K562 (cell line): ENCODE data around the gene ETHE1. TPM values are rescaled to one million over a fixed set of nuclear protein-coding genes. Genes with fewer than 3 reads are reported as not detected.

ENCODE experiments used
- ATAC-seq: fragments of 200-7000 bp; cut with Tn5 transposase; 3 replicates; pipeline ENCODE4 v1.9.1; 2020; ENCODE audit warnings: moderate library complexity
- Bru-seq: library from RNA; stranded (reverse); fragments of 400-500 nt; gene quantifications from one replicate; lab custom pipeline; 2021; lab: Mats Ljungman, UMichigan
- BruChase-seq, 2 experiments: library from RNA; stranded (reverse); fragments of 400-500 nt; gene quantifications; one replicate each; lab custom pipeline; 2021; lab: Mats Ljungman, UMichigan
- BruUV-seq: library from RNA; stranded (reverse); fragments of 400-500 nt; replicated peaks from 2 replicates; lab custom pipeline; 2021; lab: Mats Ljungman, UMichigan
- CTCF ChIA-PET: fragments of 300-600 bp; formaldehyde crosslinking; extraction: SDS; loops from one replicate; lab custom pipeline; 2021; ENCODE audit warnings: low intra/inter-chr PET ratio; lab: Yijun Ruan, JAX
- POLR2A ChIA-PET: fragments of 300-600, 350-650 bp; sonication (Branson Sonifier 250); formaldehyde crosslinking; extraction: SDS; loops from one replicate; lab custom pipeline; 2021; ENCODE audit warnings: antibody characterized with exemption, inconsistent platforms; lab: Yijun Ruan, JAX
- DNase-seq, 4 experiments: peaks; one replicate each; pipeline versions ENCODE4 v3.0.0 to v3.0.0-alpha.2; 2011 to 2018; ENCODE audit warnings: low spot score in 3 of 4, mixed read lengths in 3 of 4; ENCODE audit errors: extremely low read depth in 1 of 4
- FAIRE-seq: peaks from 2 replicates; lab custom pipeline; 2011; peaks lifted over from hg19 to GRCh38; lab: Jason Lieb, UNC
- H2AFZ ChIP-seq: 2 replicates; pipeline ENCODE4 v1.6.0; 2011; ENCODE audit warnings: low read depth, low read length, control low read depth, inconsistent platforms
- H3K27ac ChIP-seq: fragments of 200-600 bp; 3 replicates; pipeline ENCODE4 v1.8.0; 2011; ENCODE audit warnings: low read depth, mild to moderate bottlenecking, control low read depth, inconsistent platforms, low read length, moderate library complexity, mixed read lengths; ENCODE audit errors: extremely low read depth
- H3K27me3 ChIP-seq, 2 experiments: fragments of 300-600 bp in 1 of 2; 2 replicates in 1 of 2; 3 replicates in 1 of 2; pipeline versions ENCODE4 v1.6.0 to v1.8.0; 2011; ENCODE audit warnings: inconsistent platforms in 2 of 2, low read length in 2 of 2, mild to moderate bottlenecking in 1 of 2, mixed read lengths in 1 of 2, moderate library complexity in 1 of 2; ENCODE audit not compliant: control insufficient read depth in 2 of 2, insufficient read depth in 2 of 2
- H3K36me3 ChIP-seq: fragments of 300-600 bp; 3 replicates; pipeline ENCODE4 v1.8.0; 2011; ENCODE audit warnings: mild to moderate bottlenecking, low read length, inconsistent platforms; ENCODE audit not compliant: control insufficient read depth, insufficient read depth
- H3K4me1 ChIP-seq, 2 experiments: fragments of 200-600 bp in 1 of 2; replicated peaks in 1 of 2; 2 replicates in 1 of 2; 3 replicates in 1 of 2; pipeline versions ENCODE4 v1.5.1 to v1.8.0; 2011; ENCODE audit warnings: inconsistent platforms in 2 of 2, low read length in 2 of 2, mild to moderate bottlenecking in 1 of 2, mixed read lengths in 1 of 2, moderate library complexity in 1 of 2; ENCODE audit not compliant: control insufficient read depth in 2 of 2, insufficient read depth in 2 of 2
- H3K4me2 ChIP-seq: 2 replicates; pipeline ENCODE4 v1.6.1; 2011; ENCODE audit warnings: low read length, control low read depth, inconsistent platforms, mixed read lengths; ENCODE audit not compliant: insufficient read depth
- H3K4me3 ChIP-seq: fragments of 200-600 bp; sonication (generic), shearing (Covaris generic); 2 replicates; pipeline ENCODE4 v1.5.1; 2016; ENCODE audit warnings: control low read depth, inconsistent platforms
- H3K79me2 ChIP-seq: fragments of 200-600 bp; 3 replicates; pipeline ENCODE4 v1.8.0; 2011; ENCODE audit warnings: low read length, inconsistent platforms; ENCODE audit not compliant: control insufficient read depth, insufficient read depth
- H3K9ac ChIP-seq, 2 experiments: 2 replicates each; pipeline versions ENCODE4 v1.6.0 to v1.6.1; 2011; ENCODE audit warnings: low read depth in 2 of 2, low read length in 2 of 2, control low read depth in 1 of 2, inconsistent platforms in 1 of 2, mild to moderate bottlenecking in 1 of 2, mixed read lengths in 1 of 2; ENCODE audit not compliant: insufficient read depth in 1 of 2
- H3K9me1 ChIP-seq: one replicate; pipeline ENCODE4 v1.6.0; 2011; ENCODE audit warnings: inconsistent platforms, mild to moderate bottlenecking, low read length, moderate library complexity; ENCODE audit not compliant: control insufficient read depth, insufficient read depth
- H3K9me3 ChIP-seq: replicated peaks from 2 replicates; pipeline ENCODE4 v1.5.1; 2011; ENCODE audit warnings: low read depth, low read length, inconsistent platforms; ENCODE audit not compliant: control insufficient read depth, insufficient read depth
- H4K20me1 ChIP-seq: replicated peaks from 2 replicates; pipeline ENCODE4 v1.6.1; 2011; ENCODE audit warnings: low read length, inconsistent platforms, mixed read lengths; ENCODE audit not compliant: control insufficient read depth, insufficient read depth
- ARID3B ChIP-seq: fragments of 250-450 bp; sonication (Bioruptor Pico); IDR thresholded peaks from 2 replicates; pipeline ENCODE4 v1.4.0; 2020; ENCODE audit warnings: borderline replicate concordance
- GABPB1 ChIP-seq: sonication (generic); formaldehyde crosslinking; IDR thresholded peaks from 2 replicates; pipeline ENCODE4 v1.8.0; 2022; ENCODE audit warnings: mild to moderate bottlenecking, missing genetic modification reagents
- NELFE ChIP-seq: IDR thresholded peaks from 2 replicates; pipeline ENCODE4 v1.6.1; 2011; ENCODE audit warnings: mild to moderate bottlenecking; ENCODE audit not compliant: insufficient read depth, insufficient read length
- NR4A1 ChIP-seq, 2 experiments: fragments of 250-450 bp in 1 of 2; fragments of 450-650 bp in 1 of 2; sonication (Bioruptor Pico) in 1 of 2; IDR thresholded peaks; 2 replicates each; pipeline versions ENCODE4 v1.4.0 to v1.6.1; 2016 to 2020; ENCODE audit warnings: mild to moderate bottlenecking in 2 of 2, missing compliant biosample characterization in 1 of 2, missing genetic modification characterization in 1 of 2, moderate library complexity in 1 of 2
- PTTG1 ChIP-seq: fragments of 450-650 bp; IDR thresholded peaks from 2 replicates; pipeline ENCODE4 v1.6.1; 2016; ENCODE audit warnings: low read depth, mild to moderate bottlenecking, missing genetic modification characterization, missing compliant biosample characterization
- TCF7L2 ChIP-seq: fragments of 150-350 bp; IDR thresholded peaks from 2 replicates; pipeline ENCODE4 v1.6.1; 2016; ENCODE audit warnings: low read depth, mild to moderate bottlenecking, low read length, moderate library complexity
- XRCC4 ChIP-seq: IDR thresholded peaks from one replicate; pipeline ENCODE4 v1.6.1; 2011; ENCODE audit not compliant: insufficient read depth, insufficient read length; ENCODE audit errors: extremely low read depth
- ZFP1 ChIP-seq: fragments of 450-650 bp; formaldehyde crosslinking; IDR thresholded peaks from 2 replicates; pipeline ENCODE4 v1.4.0; 2020; ENCODE audit warnings: mild to moderate bottlenecking, mixed read lengths
- ZKSCAN1 ChIP-seq: fragments of 150-350 bp; IDR thresholded peaks from 2 replicates; pipeline ENCODE4 v1.6.1; 2016; ENCODE audit warnings: low read depth, low read length
- ZNF280B ChIP-seq: fragments of 250-450 bp; sonication (Bioruptor Pico); IDR thresholded peaks from 2 replicates; pipeline ENCODE4 v1.5.1; 2021; ENCODE audit warnings: mild to moderate bottlenecking
- ZSCAN32 ChIP-seq: fragments of 450-650 bp; formaldehyde crosslinking; IDR thresholded peaks from 2 replicates; pipeline ENCODE4 v1.4.0; 2020; ENCODE audit warnings: mild to moderate bottlenecking, moderate library complexity
- WGBS: fragments of 100-300 bp; shearing (Covaris generic); methylation state at CpG from one replicate; pipeline ENCODE4 v1.1.6; 2016; ENCODE audit warnings: low coverage, mixed read lengths; ENCODE audit not compliant: insufficient coverage; ENCODE audit errors: missing lambda C conversion rate; 5-methylcytosine and 5-hydroxymethylcytosine counted together
- in situ Hi-C: fragments of 300-500 bp; cut with MboI; formaldehyde crosslinking; loops from 4 replicates; pipeline ENCODE4 v1.15.0; 2018; ENCODE audit warnings: inconsistent platforms, mixed read lengths
- intact Hi-C: fragments of 100-400 bp; cut with micrococcal nuclease; formaldehyde crosslinking; loops from 2 replicates; pipeline ENCODE4 v1.14.2; 2022
- long read RNA-seq, 3 experiments: library from polyadenylated mRNA in 2 of 3; library from RNA in 1 of 3; unstranded in 2 of 3; stranded (forward) in 1 of 3; transcript quantifications; one replicate each; pipeline ENCODE4 v2.0.0, GENCODE V29; 2019 to 2022
- polyA minus RNA-seq, 3 experiments: library from RNA; depleted of rRNA, polyadenylated mRNA; stranded (reverse); fragments of >200 nt; gene quantifications; 2 replicates each; pipeline ENCODE4 v1.2.3, GENCODE V29; 2011
- polyA plus RNA-seq, 8 experiments: library from polyadenylated mRNA; depleted of rRNA in 4 of 8; stranded (reverse) in 5 of 8; unstranded in 3 of 8; fragments of >200 nt; fragmentation: Nextera tagmentation in 2 of 8; fragmentation: Illumina TruSeq in 1 of 8; extraction: Ambion mirVana in 2 of 8; extraction: Trizol in 1 of 8; gene quantifications; 2 replicates each; pipeline versions ENCODE4 v1.2.1 to v1.2.3, GENCODE V29; 2011 to 2014; ENCODE audit warnings: inconsistent platforms in 1 of 8, missing spikeins in 1 of 8
- total RNA-seq, 7 experiments: library from RNA; depleted of rRNA in 6 of 7; stranded (reverse); fragments of >200 nt in 6 of 7; fragmentation: Illumina TruSeq in 2 of 7; extraction: Trizol in 2 of 7; gene quantifications; 2 replicates each; pipeline versions ENCODE4 v1.2.1 to v1.2.3, GENCODE V29; 2011 to 2021; ENCODE audit warnings: low replicate concordance in 1 of 7

ETHE1 gene
- 5.9 and 15.8 TPM in 2 replicates for total RNA-seq (2011; cell fraction: chromatin; rRNA removed; ENCODE audit: low replicate concordance)
- total RNA-seq (2011; cell fraction: nucleolus; rRNA removed): 20.1 and 21.7 TPM in 2 replicates
- total RNA-seq (2011; cell fraction: nucleoplasm; rRNA removed): 11.6 and 14.7 TPM in 2 replicates
- total RNA-seq (2014; rRNA removed): 15.7 and 17.1 TPM in 2 replicates
- 5.2 and 5.9 TPM in 2 replicates for total RNA-seq (2014; rRNA removed; fragmentation: Illumina TruSeq; extraction: Trizol)
- 8.8 and 10.2 TPM in 2 replicates for total RNA-seq (2015; rRNA removed; fragmentation: Illumina TruSeq; extraction: Trizol)
- 9.1 and 13.0 TPM in 2 replicates for total RNA-seq (2021)
- polyA plus RNA-seq (2011; rRNA removed): 17.3 and 28.5 TPM in 2 replicates
- polyA plus RNA-seq (2011; cell fraction: cytosol; rRNA removed): 36.7 and 38.1 TPM in 2 replicates
- polyA plus RNA-seq (2011; cell fraction: nucleus; rRNA removed): 28.8 and 29.7 TPM in 2 replicates
- polyA plus RNA-seq (2012): 15.5 and 28.0 TPM in 2 replicates
- 10.2 and 13.8 TPM in 2 replicates for polyA plus RNA-seq (2014; fragmentation: Illumina TruSeq; extraction: Trizol)
- polyA plus RNA-seq (2014; fragmentation: Nextera tagmentation; extraction: Ambion mirVana): 1 to 10 TPM; 2.9 to 5.4 TPM
- polyA plus RNA-seq (2014; rRNA removed): 19.1 and 21.0 TPM in 2 replicates
- 12.5 and 13.7 TPM in 2 replicates for polyA minus RNA-seq (2011; rRNA and poly(A)+ RNA removed)
- 9.9 and 10.0 TPM in 2 replicates for polyA minus RNA-seq (2011; cell fraction: cytosol; rRNA and poly(A)+ RNA removed)
- polyA minus RNA-seq (2011; cell fraction: nucleus; rRNA and poly(A)+ RNA removed): 10.8 and 14.2 TPM in 2 replicates
- Bru-seq, nascent RNA: percentile 52 among the genes with signal in this experiment
- BruChase-seq, experiment 1, labeled RNA remaining after a 2-hour chase: percentile 46 among the genes with signal in this experiment
- percentile 48 among the genes with signal in this experiment for BruChase-seq, experiment 2, labeled RNA remaining after a 6-hour chase
- long read RNA-seq, experiment 1, transcript ETHE1-201 (7 exons, 963 nt): major isoform, 10 of 13 reads
- long read RNA-seq, experiment 1, partial matches to known transcripts: 1 of 13 reads
- long read RNA-seq, experiment 1, other reads (novel, unspliced or antisense): 2 of 13 reads
- long read RNA-seq, experiment 2, transcript ETHE1-201 (7 exons, 963 nt): major isoform, 17 of 20 reads
- long read RNA-seq, experiment 2, partial matches to known transcripts: 0 of 20 reads
- long read RNA-seq, experiment 2, other reads (novel, unspliced or antisense): 2 of 20 reads
- long read RNA-seq, experiment 3, partial matches to known transcripts: 0 of 6 reads
- long read RNA-seq, experiment 3, other reads (novel, unspliced or antisense): 2 of 6 reads

- ChIA-PET CTCF (no interaction called here), POLR2A (interaction anchor here (0.5 to 1.6 kb wide), 5 partner anchors 7 to 87 kb away, joined by 3 to 5 read pairs (median 3); no protein-coding TSS in a partner anchor)
- DNase-seq: peak; percentile 87 to 92 (median 90)
- Histone ChIP-seq H3K4me1 (peaks cover 5 to 32% of the 10 kb centered on the region in 2 experiments; a peak in 4 of 5 replicates), H3K9me3 (no peaks in the 10 kb centered on the region), H3K79me2 (no peaks in the 10 kb centered on the region), H3K27me3 (no peaks in the 10 kb centered on the region), H2AFZ (peak within 1 kb of the TSS; percentile 99), H3K4me2 (peak within 1 kb of the TSS; percentile 89), H3K36me3 (no peaks in the 10 kb centered on the region), H3K9me1 (no peaks in the 10 kb centered on the region), H3K4me3 (peak within 1 kb of the TSS; percentile 79), H3K27ac (peak within 1 kb of the TSS; percentile 50), H4K20me1 (no peaks in the 10 kb centered on the region), H3K9ac (peak within 1 kb of the TSS; percentile 65 to 98)
- in situ Hi-C loops (no loop called here), intact Hi-C loops (no loop called here)
- WGBS: 5% methylated on average over 48 of the region's 54 CpGs
- BruUV-seq: no TSS peak
- FAIRE-seq: no peak
- ATAC-seq: peak; percentile 99
- no peak for TF ChIP-seq ZNF280B (CRISPR knock-in tag)
- no peak for TF ChIP-seq XRCC4
- TF ChIP-seq ZFP1 (CRISPR knock-in tag): no peak
- TF ChIP-seq PTTG1 (tag): no peak
- no peak for TF ChIP-seq ZSCAN32 (CRISPR knock-in tag)
- TF ChIP-seq NR4A1 (CRISPR knock-in tag; IDR thresholded peaks at IDR 0.05): 0 out of 2 replicates have a peak, but pooled peaks have one; percentile 41
- TF ChIP-seq NR4A1 (tag; IDR thresholded peaks at IDR 0.05): no peak
- TF ChIP-seq GABPB1 (CRISPR knock-in tag): 0 out of 2 replicates have a peak, but pooled peaks have one; percentile 16
- TF ChIP-seq TCF7L2: no peak
- TF ChIP-seq ZKSCAN1: no peak
- TF ChIP-seq NELFE: no peak
- TF ChIP-seq ARID3B (CRISPR knock-in tag): no peak
These were observed at the start of gene ETHE1 for GRCh38 chr19:43526884-43527859. Gene ETHE1 (minus strand): TSS chr19:43527201. CDS start chr19:43527177, 24 bp downstream.
